RWPE2 (cell line): ENCODE data around the gene TGM2.

Source experiments
- ATAC-seq: fragments of 200-7000 bp; cut with Tn5 transposase; 3 replicates; pipeline ENCODE4 v1.9.1; 2021; ENCODE audit warnings: low read depth
- DNase-seq: peaks from one replicate; pipeline ENCODE4 v3.0.0-alpha.2; 2020; ENCODE audit warnings: low spot score
- H3K27ac ChIP-seq: fragments of 450-650 bp; 2 replicates; pipeline ENCODE4 v1.5.1; 2017; ENCODE audit warnings: mild to moderate bottlenecking; ENCODE audit not compliant: poor library complexity, severe bottlenecking
- H3K27me3 ChIP-seq: fragments of 250-450 bp; sonication (Bioruptor Pico); 2 replicates; pipeline ENCODE4 v1.5.1; 2021; ENCODE audit warnings: mild to moderate bottlenecking, moderate library complexity; ENCODE audit not compliant: insufficient read depth, poor library complexity, severe bottlenecking
- H3K36me3 ChIP-seq: fragments of 250-450 bp; sonication (Bioruptor Pico); 2 replicates; pipeline ENCODE4 v1.5.1; 2020; ENCODE audit warnings: low read depth, mild to moderate bottlenecking, moderate library complexity
- H3K4me1 ChIP-seq: fragments of 250-450 bp; sonication (Bioruptor Pico); 2 replicates; pipeline ENCODE4 v1.5.1; 2021; ENCODE audit warnings: mild to moderate bottlenecking, moderate library complexity; ENCODE audit not compliant: insufficient read depth, poor library complexity, severe bottlenecking
- H3K4me3 ChIP-seq: fragments of 250-450 bp; sonication (Bioruptor Pico); 2 replicates; pipeline ENCODE4 v1.5.1; 2021; ENCODE audit warnings: mild to moderate bottlenecking, moderate library complexity; ENCODE audit not compliant: severe bottlenecking
- H3K9me3 ChIP-seq: fragments of 250-450 bp; sonication (Bioruptor Pico); 2 replicates; pipeline ENCODE4 v1.5.1; 2021; ENCODE audit warnings: mild to moderate bottlenecking, moderate library complexity; ENCODE audit not compliant: severe bottlenecking
- TF ChIP-seq, protein P1 (sequence below): fragments of 450-650 bp; IDR thresholded peaks from one replicate; pipeline ENCODE4 v1.5.1; 2017; ENCODE audit warnings: mild to moderate bottlenecking, moderate library complexity; ENCODE audit not compliant: poor library complexity, severe bottlenecking

Gene TGM2

DNA sequence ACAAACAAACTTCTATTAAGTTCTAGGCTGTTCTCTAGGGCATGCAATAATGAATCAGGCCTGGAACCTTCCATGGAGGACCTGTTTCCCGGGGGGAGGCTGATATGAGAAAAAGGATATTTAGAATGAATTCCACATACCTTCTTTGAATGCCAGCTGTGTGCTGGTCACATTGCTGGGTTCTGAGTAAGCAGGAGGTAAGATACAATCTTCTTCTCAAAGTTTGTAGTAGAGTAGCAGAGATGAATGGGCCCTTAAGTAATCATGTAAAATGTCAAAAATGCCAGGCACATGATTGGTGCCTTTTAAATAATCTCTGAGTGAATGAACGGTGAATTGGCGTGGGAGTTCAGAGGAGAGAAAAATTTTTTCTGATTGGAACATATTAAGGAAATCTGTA is 47.4 kb downstream of the TGM2 start:
- TF ChIP-seq, protein P1, sequence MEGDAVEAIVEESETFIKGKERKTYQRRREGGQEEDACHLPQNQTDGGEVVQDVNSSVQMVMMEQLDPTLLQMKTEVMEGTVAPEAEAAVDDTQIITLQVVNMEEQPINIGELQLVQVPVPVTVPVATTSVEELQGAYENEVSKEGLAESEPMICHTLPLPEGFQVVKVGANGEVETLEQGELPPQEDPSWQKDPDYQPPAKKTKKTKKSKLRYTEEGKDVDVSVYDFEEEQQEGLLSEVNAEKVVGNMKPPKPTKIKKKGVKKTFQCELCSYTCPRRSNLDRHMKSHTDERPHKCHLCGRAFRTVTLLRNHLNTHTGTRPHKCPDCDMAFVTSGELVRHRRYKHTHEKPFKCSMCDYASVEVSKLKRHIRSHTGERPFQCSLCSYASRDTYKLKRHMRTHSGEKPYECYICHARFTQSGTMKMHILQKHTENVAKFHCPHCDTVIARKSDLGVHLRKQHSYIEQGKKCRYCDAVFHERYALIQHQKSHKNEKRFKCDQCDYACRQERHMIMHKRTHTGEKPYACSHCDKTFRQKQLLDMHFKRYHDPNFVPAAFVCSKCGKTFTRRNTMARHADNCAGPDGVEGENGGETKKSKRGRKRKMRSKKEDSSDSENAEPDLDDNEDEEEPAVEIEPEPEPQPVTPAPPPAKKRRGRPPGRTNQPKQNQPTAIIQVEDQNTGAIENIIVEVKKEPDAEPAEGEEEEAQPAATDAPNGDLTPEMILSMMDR, result no peak
- H3K36me3 ChIP-seq, result no peaks in the 10 kb centered on the region
- ATAC-seq (peak; percentile 94), DNase-seq (peak; percentile 89)
- no peaks in the 10 kb centered on the region for H3K27me3 ChIP-seq
- H3K4me3 ChIP-seq, result no peak overlapping the region
- H3K27ac ChIP-seq, result peak overlapping the region; percentile 87
- peaks cover 3% of the 10 kb centered on the region for H3K9me3 ChIP-seq
- peaks cover 27% of the 10 kb centered on the region for H3K4me1 ChIP-seq

DNA sequence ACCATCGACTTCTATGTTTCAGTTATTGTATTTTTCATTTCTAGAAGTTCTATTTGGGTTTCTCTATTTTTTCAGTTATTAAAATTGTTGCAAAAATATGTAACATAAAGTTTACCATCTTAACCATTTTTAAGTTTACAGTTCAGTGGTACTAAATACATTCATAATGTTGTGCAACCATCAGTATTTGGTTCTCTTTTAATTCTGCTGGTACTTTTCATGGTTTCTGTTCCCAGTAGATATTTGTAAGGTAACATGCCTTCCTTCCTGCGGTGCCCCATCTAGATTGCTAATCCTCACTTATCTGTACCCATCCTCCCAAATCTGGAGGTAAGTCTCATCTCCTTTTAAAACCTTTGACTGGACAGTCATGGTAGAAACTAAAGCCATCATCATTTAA is 47.9 kb downstream of the TGM2 start:
- H3K27ac ChIP-seq, result peak overlapping the region; percentile 87
- no peak overlapping the region for H3K4me3 ChIP-seq
- H3K36me3 ChIP-seq, result no peaks in the 10 kb centered on the region
- H3K27me3 ChIP-seq, result no peaks in the 10 kb centered on the region
- ATAC-seq, result no peak
- DNase-seq, result no peak
- peaks cover 3% of the 10 kb centered on the region for H3K9me3 ChIP-seq
- H3K4me1 ChIP-seq, result peaks cover 27% of the 10 kb centered on the region
- TF ChIP-seq, protein P1, result no peak

DNA sequence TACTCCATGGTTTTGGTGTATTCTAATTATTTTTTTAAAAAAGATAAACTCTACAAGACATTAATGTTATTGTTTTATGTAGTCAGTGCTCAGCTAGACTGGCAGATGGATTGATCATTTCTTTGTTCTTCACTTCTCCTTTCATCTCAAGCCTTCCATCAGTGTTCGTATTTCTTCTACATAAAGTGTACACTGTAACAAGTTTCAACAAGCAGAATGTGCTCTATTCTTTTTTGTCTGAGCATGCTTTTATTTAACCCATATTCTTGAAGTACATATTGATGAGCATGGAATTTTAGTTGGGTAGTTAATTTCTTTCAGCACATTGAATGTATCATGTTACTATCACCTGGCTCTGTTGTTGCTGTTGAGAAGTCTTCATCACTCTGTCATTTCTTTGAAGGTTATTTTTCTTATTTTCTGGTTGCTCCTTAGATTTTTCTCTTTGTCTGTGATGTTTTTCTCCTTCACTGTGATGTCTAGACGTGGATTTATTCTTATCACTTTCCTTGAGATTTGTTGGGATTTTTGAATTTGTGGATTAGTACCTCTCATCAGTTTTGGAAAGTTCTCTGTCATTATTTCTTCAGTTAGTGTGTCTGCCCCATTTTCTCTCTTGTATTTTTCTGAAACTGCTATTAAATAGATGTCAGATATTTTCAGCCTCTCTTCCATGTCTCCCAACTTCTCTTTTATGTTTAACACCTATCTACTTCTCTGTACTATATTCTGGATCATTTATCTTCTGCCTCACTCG is 48.5 kb downstream of the TGM2 start:
- DNase-seq (no peak), ATAC-seq (no peak)
- H3K4me3 ChIP-seq, result no peak overlapping the region
- H3K36me3 ChIP-seq, result no peaks in the 10 kb centered on the region
- TF ChIP-seq, protein P1, result no peak
- H3K4me1 ChIP-seq, result peaks cover 27% of the 10 kb centered on the region
- H3K9me3 ChIP-seq, result peaks cover 3% of the 10 kb centered on the region
- H3K27me3 ChIP-seq, result no peaks in the 10 kb centered on the region
- H3K27ac ChIP-seq, result peak overlapping the region; percentile 87

DNA sequence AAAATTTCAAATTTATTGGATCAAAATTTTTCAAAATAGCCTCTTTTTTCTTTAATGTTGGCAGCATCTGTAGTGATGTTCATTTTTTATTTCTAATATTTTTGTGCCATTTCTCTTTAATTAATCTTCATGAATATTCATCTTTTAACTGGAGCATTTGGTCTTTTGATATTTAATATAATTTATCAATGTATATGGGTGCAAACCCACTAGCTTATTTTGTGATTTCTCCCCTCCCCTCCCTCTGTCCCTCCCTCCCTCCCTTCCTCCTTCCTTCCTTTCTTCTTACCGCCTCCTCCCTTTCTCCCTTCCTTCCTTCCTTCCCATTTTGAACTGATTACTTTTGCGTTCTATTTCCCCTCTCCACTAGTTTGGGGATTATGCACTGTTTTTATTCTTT is 49.2 kb downstream of the TGM2 start:
- Histone ChIP-seq H3K27me3 (no peaks in the 10 kb centered on the region), H3K9me3 (peaks cover 3% of the 10 kb centered on the region), H3K36me3 (no peaks in the 10 kb centered on the region), H3K4me1 (peaks cover 28% of the 10 kb centered on the region), H3K4me3 (no peak overlapping the region), H3K27ac (peak overlapping the region; percentile 87)
- no peak for ATAC-seq
- DNase-seq, result no peak
- TF ChIP-seq, protein P1, result no peak

DNA sequence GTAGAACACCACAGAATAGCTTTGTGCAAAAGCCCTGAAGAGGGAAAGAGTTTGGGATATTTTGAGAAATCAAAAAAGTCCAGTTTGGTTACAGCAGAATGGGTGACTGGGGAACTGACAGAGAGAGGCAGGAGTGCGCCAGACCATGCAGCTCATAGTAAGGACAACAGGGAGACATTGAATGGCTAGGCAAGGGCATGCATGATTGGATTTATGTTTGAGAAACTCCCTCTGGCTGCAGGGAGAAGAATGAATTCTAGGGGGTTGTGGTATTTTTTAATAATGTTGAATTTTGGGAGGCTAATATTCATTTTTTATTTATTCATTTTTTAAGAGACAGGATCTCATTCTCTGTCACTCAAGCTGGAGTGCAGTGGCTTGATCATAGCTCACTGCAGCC is 49.9 kb downstream of the TGM2 start:
- ATAC-seq (no peak), DNase-seq (no peak)
- H3K4me3 ChIP-seq, result no peak overlapping the region
- H3K36me3 ChIP-seq, result no peaks in the 10 kb centered on the region
- no peaks in the 10 kb centered on the region for H3K27me3 ChIP-seq
- H3K27ac ChIP-seq, result peak overlapping the region; percentile 87
- peaks cover 35% of the 10 kb centered on the region for H3K4me1 ChIP-seq
- TF ChIP-seq, protein P1, result peak; percentile 73
- H3K9me3 ChIP-seq, result peaks cover 3% of the 10 kb centered on the region
